HG02610 (cell line): Measurements from ENCODE around the gene EIF1AD.
"Not testable (repeated sequence)": the region's sequence is repeated elsewhere in the genome, so short reads cannot be mapped to it uniquely, and the experiment has no call there.

Source experiments
- ATAC-seq: cut with Tn5 transposase; IDR thresholded peaks from one replicate; pipeline ENCODE4 v1.9.1; 2021; ENCODE audit warnings: mild to moderate bottlenecking, moderate library complexity; ENCODE audit not compliant: unreplicated experiment

Gene EIF1AD

GRCh38 chr11:66001942-66002647, at the start of gene EIF1AD, which contains the start of gene BANF1:
TSS of gene EIF1AD (minus strand) at chr11:66002157. CDS start at chr11:66000389, 1,768 bp downstream.
TSS of gene BANF1 (plus strand) at chr11:66002503. CDS start at chr11:66003251, 748 bp downstream.
- ATAC-seq, result peak; percentile 87

DNA sequence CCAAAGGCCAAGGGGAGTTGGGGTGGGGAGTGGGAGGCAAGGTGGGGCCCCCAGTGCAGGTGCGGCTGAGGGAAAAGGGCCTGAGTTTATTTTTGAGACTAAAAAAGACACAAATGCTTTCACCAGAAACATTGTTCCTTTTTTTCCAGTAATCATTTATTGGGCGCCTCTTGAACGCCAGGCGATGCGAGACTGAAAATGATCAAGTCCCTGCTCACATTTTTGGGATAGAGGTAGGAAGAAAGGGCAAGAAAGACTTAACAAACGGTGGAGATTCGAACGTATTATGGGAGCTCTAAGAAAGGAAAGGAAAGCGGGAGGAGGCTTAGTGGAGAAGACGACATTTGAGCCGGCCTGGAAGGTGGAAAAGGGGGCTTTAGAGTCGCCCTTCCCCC, 49.4 kb upstream of the EIF1AD start:
- ATAC-seq, result no peak

DNA sequence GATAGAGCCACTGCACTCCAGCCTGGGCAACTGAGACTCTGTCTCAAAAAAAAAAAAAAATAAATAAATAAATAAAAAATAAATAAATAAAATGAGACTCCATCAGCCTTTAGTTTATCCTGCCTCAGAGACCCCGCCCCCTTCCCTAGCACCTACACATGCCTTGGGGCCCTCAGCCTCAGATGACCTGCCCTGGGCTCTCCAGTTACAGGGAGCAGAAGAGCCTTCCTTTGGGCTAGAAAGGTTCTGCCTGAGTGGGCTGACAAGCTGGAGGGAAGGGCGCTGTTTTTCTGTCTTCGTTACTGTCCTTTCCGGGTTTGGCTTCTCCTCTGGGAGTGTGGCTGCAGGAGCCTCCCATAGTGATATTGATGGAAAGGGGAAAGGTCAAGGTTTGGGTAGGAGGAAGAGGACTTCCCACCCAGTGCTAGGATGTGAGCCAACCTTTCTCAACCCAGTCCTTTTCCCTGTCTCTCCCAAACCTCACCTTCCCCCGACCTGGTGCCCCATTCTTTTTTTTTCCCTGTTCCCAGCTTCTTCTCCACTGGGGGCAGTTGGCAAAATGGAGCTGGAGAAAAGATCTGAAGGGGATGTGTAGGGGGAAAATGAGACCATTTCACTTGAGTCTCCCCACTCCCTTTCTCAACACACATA, 48.7 kb upstream of the EIF1AD start:
- no peak for ATAC-seq

GRCh38 chr11:66048547-66049323, 46.8 kb upstream of the EIF1AD start, which contains the start of gene GAL3ST3:
TSS of gene GAL3ST3 (minus strand) at chr11:66049161. CDS start at chr11:66045415, 3,746 bp downstream.
- ATAC-seq, result no peak

GRCh38 chr11:66047541-66048365, 45.8 kb upstream of the EIF1AD start:
- no peak for ATAC-seq

DNA sequence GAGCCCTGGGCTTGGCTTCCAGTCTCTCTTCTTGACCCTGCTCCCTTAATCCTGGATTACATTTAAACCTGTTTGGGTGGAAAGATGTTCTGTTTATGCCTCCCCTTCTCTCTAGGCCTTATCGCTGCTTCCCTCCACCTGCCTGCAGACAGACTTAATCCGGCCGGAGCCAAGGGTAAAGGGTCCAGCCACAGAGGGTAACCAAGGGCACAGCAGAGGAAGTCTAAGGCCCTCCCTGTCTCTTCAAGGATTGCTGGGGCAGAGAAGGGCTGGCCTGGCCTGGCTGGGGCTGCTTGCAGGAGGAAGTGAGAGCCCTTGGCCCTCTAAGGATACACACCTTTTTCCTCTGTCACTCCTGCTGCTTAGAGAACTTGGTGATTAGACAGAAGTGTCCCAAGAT, 44.9 kb upstream of the EIF1AD start:
- no peak for ATAC-seq

GRCh38 chr11:66045177-66045639, 43.3 kb upstream of the EIF1AD start:
- no peak for ATAC-seq

- no peak for ATAC-seq
These were observed 42.8 kb upstream of the EIF1AD start for GRCh38 chr11:66044757-66045156.

DNA sequence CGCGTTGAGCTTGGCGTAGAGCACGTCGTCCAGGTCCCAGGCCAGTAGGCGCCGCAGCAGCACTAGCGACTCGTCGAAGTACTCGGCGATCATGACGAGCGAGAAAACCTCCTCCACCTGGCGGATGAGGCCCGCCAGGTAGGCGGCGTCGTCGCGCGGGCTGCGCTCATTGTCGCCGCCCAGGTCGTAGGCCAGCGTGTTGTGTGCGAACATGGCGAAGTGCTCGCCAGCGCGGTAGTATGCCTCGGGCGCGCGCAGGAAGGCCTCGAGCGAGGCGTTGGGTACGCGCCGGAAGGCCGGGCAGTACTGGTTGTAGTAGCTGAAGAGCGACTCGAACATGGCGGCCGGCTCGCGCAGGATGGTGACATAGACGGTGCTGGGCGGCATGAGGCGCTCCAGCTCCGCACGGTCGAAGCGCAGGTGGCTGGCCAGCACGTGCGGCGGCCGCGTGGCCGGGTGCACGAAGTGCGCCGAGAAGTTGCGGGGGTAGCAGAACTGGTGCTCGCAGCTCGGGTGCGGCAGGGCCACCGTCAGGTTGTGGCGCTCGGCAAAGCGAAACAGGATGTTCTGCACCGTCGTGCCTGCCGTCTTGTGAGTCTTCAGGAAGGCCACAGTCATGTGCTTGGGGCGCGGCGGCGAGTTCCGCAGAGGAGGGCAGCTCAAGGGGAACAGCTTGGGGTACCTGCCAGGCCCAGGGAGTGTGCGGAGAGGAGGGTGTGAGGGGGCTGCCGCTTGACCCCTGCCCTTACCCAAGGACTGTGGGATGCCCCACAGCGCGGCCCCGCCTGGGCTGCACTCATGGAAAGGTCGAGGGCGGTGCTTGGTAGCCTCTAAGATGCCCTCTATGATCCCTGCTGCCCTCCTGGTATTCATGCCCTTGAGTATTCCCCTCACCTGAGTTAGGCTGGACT, 41.3 kb upstream of the EIF1AD start:
- no peak for ATAC-seq

DNA sequence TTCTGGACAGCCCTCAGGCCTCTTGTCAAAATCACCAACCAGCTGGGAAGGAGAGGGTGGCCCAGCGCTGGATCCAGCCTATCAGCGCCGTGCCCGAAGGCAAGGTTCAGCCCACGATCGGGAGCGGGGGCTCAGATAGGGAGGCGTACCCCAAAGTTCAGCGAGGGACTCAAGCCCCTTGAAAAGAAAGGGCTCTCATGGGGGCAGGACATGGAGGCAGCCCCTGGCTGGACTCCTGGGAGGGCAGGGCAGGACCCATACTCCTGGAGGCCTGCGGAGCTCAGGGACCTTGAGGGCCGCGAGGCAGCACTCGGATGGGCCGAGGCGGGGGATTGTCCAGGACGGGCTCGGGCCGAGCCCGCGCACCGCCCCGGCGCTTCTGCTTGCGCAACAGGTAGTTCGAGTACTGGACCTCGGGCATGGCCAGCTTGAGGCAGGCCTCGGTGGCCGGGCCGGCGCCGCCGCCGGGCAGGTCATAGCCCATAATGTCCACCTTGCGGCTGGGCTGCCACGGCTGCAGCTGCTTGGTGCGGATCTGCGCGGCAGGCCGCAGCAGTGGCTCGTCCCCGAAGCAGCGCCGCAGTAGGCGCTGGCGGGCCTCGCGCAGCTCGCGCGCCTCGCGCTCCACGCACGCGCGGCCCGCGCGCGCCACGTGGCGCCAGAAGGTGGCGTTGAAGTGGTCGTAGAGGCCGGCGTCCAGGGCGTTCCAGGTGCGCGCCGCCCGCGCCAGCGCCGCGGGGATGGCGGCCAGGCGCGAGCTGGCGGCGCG, 40.5 kb upstream of the EIF1AD start:
- ATAC-seq, result no peak

GRCh38 chr11:66039765-66040164, 37.8 kb upstream of the EIF1AD start:
- no peak for ATAC-seq

GRCh38 chr11:66037327-66037726, 35.4 kb upstream of the EIF1AD start:
- no peak for ATAC-seq

- ATAC-seq, result no peak
These were observed 34.4 kb upstream of the EIF1AD start for GRCh38 chr11:66036334-66036710.

DNA sequence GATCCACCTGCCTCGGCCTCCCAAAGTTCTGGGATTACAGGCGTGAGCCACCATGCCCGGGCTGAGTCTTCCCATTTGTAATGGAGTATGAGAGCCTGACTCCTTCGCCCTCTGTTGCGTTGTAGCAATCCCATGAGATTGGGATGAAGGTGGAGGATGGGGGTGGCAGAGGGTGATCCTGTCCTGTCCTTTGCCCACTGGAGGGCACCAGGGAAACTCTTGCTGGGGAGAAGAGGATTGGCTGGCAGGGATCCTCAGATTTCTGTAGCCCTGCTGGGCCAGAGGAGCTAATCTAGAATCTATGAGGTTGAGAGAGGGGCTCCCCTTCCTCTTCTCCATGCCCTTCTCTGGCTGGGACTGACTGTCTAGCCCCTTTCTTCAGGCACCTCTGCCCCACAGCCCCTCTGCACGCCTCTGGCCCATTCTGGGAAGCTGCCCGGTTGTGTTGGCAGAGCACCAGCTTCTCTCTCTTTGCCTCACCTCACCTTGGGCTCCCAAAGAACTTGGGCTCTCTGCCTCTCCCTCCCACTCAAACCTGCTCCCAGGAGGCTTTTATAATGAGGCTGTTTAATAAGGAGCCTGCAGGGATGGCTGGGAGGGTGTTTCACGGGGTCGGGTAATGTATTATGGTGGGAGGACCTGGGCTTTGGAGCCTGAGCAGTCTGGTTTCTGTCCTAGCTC, 33.8 kb upstream of the EIF1AD start:
- ATAC-seq, result no peak

DNA sequence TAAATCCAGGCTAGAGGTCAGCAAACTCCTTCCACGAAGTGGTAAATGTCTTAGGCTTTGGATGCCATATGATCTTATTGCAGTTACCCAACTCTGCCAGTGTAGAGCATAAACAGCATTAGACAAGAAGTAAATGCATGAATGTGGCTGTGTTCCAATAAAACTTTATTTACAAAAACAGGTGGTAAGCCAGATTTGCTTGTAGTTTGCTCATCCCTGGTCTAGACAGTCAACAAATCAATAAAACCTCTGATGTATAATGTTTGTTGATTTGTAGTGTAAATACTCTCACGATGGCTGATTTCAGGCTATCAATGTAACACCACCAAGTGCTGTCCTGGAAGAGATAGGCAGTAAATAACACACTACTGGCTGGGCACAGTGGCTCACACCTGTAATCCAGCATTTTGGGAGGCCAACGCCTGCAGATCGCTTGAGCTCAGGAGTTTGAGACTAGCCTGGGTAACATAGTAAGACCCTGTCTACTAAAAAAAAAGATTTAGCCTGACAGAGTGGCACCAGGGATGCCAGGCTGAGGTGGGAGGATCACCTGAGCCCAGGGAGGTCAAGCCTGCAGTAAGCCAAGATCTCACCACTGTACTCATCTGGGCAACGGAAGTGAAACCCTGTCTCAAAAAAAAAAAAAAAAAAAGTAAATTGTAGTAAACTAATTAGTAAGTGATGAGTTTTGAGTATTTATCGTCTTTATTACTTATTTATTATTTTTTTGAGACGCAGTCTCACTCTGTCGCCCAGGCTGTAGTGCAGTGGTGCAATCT, 31.2 kb upstream of the EIF1AD start:
- ATAC-seq, result no peak

DNA sequence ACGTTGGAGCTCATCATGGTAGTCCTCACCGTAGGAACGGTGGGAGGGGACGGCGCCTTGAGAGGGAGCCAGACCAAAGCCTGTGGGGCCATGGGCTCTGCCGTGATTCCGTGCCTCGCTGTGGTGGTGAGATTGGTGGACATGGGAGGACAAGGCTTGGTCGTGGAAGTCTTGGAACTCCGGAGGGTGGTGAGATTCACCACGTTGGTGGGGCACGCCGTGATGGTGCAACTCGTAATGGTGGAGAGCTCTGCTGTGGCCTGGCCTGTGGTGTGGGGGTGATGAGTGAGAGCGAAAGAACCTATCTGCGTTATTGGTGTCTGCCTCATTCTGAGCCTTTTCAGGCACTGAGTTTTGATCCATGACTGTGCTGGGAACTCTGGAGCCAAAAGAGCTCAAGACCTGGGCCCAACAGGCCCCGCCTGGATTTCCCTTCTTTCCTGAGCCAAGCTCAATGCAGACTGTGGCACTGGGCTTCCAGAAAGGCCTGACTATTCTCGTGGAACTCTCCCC, 24.1 kb upstream of the EIF1AD start, which contains the start of gene CATSPER1:
Gene CATSPER1, minus strand, starts transcription at position 463 of the 513 bp plus-strand sequence. Its CDS starts 100 bp downstream, at position 363.
- no peak for ATAC-seq

DNA sequence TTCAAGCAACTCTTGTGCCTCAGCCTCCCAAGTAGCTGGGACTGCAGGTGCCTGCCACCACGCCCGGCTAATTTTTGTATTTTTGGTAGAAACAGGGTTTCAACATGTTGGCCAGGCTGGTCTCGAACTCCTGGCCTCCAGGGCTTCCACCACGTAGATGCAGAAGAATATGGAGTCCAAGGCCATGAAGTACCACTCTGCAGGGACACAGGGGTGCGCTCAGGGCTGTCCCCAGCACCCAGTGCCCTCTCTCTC, 21.2 kb upstream of the EIF1AD start:
- not testable (repeated sequence) for ATAC-seq
